ENCODE measurements around the gene GALM.

DNA sequence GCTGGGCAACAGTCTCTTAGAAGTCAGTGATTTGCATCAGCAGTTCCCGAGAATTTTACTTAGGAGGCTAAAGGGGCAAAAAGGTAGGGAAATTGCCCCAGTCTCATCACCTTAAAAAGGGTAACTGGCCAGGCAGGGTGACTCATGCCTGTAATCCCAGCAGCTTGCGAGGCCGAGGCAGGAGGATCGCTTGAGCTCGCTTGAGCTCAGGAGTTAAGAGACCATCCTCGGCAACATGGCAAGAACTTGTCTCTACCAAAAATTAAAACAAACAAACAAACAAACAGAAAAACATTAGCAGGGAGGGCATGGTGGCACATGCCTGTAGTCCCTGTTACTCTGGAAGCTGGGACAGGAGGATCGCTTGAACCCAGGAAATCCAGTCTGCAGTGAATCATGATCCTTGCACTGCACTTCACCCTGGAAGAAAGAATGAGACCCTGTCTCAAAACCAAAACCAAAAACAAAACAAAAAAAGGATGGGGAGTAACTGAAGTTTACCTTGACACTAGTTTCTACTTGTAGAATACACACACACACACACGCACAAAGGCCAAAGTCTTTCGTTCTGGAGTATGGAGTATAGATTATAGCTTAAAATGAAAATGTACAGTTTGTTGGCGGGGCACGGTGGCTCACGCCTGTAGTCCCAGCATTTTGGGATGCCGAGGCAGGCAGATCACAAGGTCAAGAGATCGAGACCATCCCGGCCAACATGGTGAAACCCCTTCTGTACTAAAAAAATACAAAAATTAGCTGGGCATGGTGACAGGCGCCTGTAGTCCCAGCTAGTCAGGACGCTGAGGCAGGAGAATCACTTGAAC, 109.4 kb downstream of the GALM start:
- TF ChIP-seq TAF1 (IDR thresholded peaks at IDR 0.05; ENCODE audit: borderline replicate concordance, insufficient read depth, low read length) (no peak), POLR2AphosphoS5 (IDR thresholded peaks at IDR 0.05; ENCODE audit: low read depth, low read length) (no peak), SIN3A (IDR thresholded peaks at IDR 0.05; ENCODE audit: borderline replicate concordance, insufficient read depth, low read length) (no peak)
- TF ChIP-seq, protein P1, sequence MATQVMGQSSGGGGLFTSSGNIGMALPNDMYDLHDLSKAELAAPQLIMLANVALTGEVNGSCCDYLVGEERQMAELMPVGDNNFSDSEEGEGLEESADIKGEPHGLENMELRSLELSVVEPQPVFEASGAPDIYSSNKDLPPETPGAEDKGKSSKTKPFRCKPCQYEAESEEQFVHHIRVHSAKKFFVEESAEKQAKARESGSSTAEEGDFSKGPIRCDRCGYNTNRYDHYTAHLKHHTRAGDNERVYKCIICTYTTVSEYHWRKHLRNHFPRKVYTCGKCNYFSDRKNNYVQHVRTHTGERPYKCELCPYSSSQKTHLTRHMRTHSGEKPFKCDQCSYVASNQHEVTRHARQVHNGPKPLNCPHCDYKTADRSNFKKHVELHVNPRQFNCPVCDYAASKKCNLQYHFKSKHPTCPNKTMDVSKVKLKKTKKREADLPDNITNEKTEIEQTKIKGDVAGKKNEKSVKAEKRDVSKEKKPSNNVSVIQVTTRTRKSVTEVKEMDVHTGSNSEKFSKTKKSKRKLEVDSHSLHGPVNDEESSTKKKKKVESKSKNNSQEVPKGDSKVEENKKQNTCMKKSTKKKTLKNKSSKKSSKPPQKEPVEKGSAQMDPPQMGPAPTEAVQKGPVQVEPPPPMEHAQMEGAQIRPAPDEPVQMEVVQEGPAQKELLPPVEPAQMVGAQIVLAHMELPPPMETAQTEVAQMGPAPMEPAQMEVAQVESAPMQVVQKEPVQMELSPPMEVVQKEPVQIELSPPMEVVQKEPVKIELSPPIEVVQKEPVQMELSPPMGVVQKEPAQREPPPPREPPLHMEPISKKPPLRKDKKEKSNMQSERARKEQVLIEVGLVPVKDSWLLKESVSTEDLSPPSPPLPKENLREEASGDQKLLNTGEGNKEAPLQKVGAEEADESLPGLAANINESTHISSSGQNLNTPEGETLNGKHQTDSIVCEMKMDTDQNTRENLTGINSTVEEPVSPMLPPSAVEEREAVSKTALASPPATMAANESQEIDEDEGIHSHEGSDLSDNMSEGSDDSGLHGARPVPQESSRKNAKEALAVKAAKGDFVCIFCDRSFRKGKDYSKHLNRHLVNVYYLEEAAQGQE (IDR thresholded peaks at IDR 0.05; ENCODE audit: insufficient read depth in 1 of 2, low read depth in 2 of 2, low read length in 2 of 2): no peak

Measured in PFSK-1 (cell line).